GM12878 (cell line): ENCODE measurements around the gene IER3. TPM values are rescaled to one million over a fixed set of nuclear protein-coding genes. Genes with fewer than 3 reads are reported as not detected.

Source experiments
- ATAC-seq: fragments of 200-7000 bp; cut with Tn5 transposase; 3 replicates; pipeline ENCODE4 v1.9.1; 2020; ENCODE audit warnings: mild to moderate bottlenecking, moderate library complexity
- BruUV-seq: library from RNA; stranded (reverse); fragments of 400-500 nt; replicated peaks from 2 replicates; lab custom pipeline; 2021; lab: Mats Ljungman, UMichigan
- CTCF ChIA-PET: fragments of 300-600 bp; sonication (Branson Sonifier 250); formaldehyde crosslinking; extraction: SDS; loops from one replicate; lab custom pipeline; 2021; ENCODE audit warnings: inconsistent platforms; lab: Yijun Ruan, JAX
- POLR2A ChIA-PET: fragments of 350-600 bp; formaldehyde crosslinking; extraction: SDS; loops from one replicate; lab custom pipeline; 2021; ENCODE audit warnings: inconsistent platforms; lab: Charles Lee
- RAD21 ChIA-PET: fragments of 300-600 bp; sonication (Branson Sonifier 250); formaldehyde crosslinking; loops from one replicate; lab custom pipeline; 2023; ENCODE audit warnings: antibody characterized with exemption; ENCODE audit not compliant: unreplicated experiment; lab: Charles Lee
- SMC1A ChIA-PET: fragments of 300-600 bp; sonication (Branson Sonifier 250); formaldehyde crosslinking; loops from one replicate; lab custom pipeline; 2023; ENCODE audit not compliant: unreplicated experiment, uncharacterized antibody; lab: Charles Lee
- DNase-seq: peaks from one replicate; pipeline ENCODE4 v3.0.0-alpha.2; 2011; ENCODE audit warnings: low read depth, low spot score
- FAIRE-seq: peaks from 3 replicates; lab custom pipeline; 2011; peaks lifted over from hg19 to GRCh38; lab: Jason Lieb, UNC
- H2AFZ ChIP-seq: 2 replicates; pipeline ENCODE4 v1.6.0; 2011; ENCODE audit warnings: low read depth, low read length, control low read depth; ENCODE audit not compliant: control insufficient read depth
- H3K27ac ChIP-seq: 2 replicates; pipeline ENCODE4 v1.5.1; 2011; ENCODE audit warnings: control low read depth; ENCODE audit not compliant: control insufficient read depth, insufficient read depth
- H3K27me3 ChIP-seq, 2 experiments: replicated peaks in 1 of 2; 2 replicates each; pipeline versions ENCODE4 v1.6.0 to v1.6.1; 2011; ENCODE audit warnings: low read length in 1 of 2; ENCODE audit not compliant: control insufficient read depth in 2 of 2, insufficient read depth in 2 of 2
- H3K36me3 ChIP-seq, 2 experiments: 2 replicates each; pipeline ENCODE4 v1.5.1; 2011; ENCODE audit warnings: low read length in 1 of 2; ENCODE audit not compliant: control insufficient read depth in 2 of 2, insufficient read depth in 2 of 2
- H3K4me1 ChIP-seq: 2 replicates; pipeline ENCODE4 v1.6.1; 2011; ENCODE audit warnings: mild to moderate bottlenecking, low read length, moderate library complexity, mixed read lengths; ENCODE audit not compliant: control insufficient read depth, insufficient read depth
- H3K4me2 ChIP-seq: 2 replicates; pipeline ENCODE4 v1.6.0; 2011; ENCODE audit warnings: control low read depth; ENCODE audit not compliant: control insufficient read depth, insufficient read depth
- H3K4me3 ChIP-seq: fragments of 200-600 bp; sonication (generic); 2 replicates; pipeline ENCODE4 v1.5.1; 2016
- H3K79me2 ChIP-seq: 2 replicates; pipeline ENCODE4 v1.6.0; 2011; ENCODE audit warnings: low read length; ENCODE audit not compliant: control insufficient read depth, insufficient read depth
- H3K9ac ChIP-seq: 2 replicates; pipeline ENCODE4 v1.8.0; 2011; ENCODE audit warnings: low read length, control low read depth, mixed read lengths; ENCODE audit not compliant: control insufficient read depth, insufficient read depth
- H3K9me3 ChIP-seq: replicated peaks from 3 replicates; pipeline ENCODE4 v1.5.1; 2011; ENCODE audit warnings: mild to moderate bottlenecking, low read length; ENCODE audit not compliant: control insufficient read depth, insufficient read depth
- H4K20me1 ChIP-seq: 2 replicates; pipeline ENCODE4 v1.6.0; 2011; ENCODE audit not compliant: control insufficient read depth, insufficient read depth
- BACH1 ChIP-seq: fragments of 450-650 bp; IDR thresholded peaks from 2 replicates; pipeline ENCODE4 v1.6.1; 2017; ENCODE audit warnings: mild to moderate bottlenecking, borderline replicate concordance
- CEBPB ChIP-seq, 2 experiments: fragments of 150-350 bp in 1 of 2; IDR thresholded peaks; 2 replicates each; pipeline ENCODE4 v1.6.1; 2012 to 2014; ENCODE audit warnings: low read depth in 2 of 2, low read length in 2 of 2, borderline replicate concordance in 1 of 2, inconsistent platforms in 1 of 2
- CREB1 ChIP-seq: IDR thresholded peaks from 2 replicates; pipeline ENCODE4 v1.6.1; 2012; ENCODE audit warnings: low read depth, mild to moderate bottlenecking, inconsistent platforms
- HCFC1 ChIP-seq: fragments of 150-350 bp; IDR thresholded peaks from 2 replicates; pipeline ENCODE4 v1.6.1; 2014; ENCODE audit warnings: low read length
- HDGF ChIP-seq: fragments of 450-650 bp; IDR thresholded peaks from 2 replicates; pipeline ENCODE4 v1.6.1; 2016; ENCODE audit warnings: antibody characterized with exemption
- IRF4 ChIP-seq: IDR thresholded peaks from 2 replicates; pipeline ENCODE4 v1.6.1; 2011; ENCODE audit warnings: low read depth, low read length
- KDM1A ChIP-seq: fragments of 200-600 bp; sonication (generic); IDR thresholded peaks from 2 replicates; pipeline ENCODE4 v1.6.1; 2016; ENCODE audit warnings: borderline replicate concordance
- MYC ChIP-seq: IDR thresholded peaks from 2 replicates; pipeline ENCODE4 v1.6.1; 2011; ENCODE audit warnings: mild to moderate bottlenecking, low read length, moderate library complexity, inconsistent platforms; ENCODE audit not compliant: insufficient read depth, insufficient replicate concordance, insufficient read length, severe bottlenecking
- PAX5 ChIP-seq: IDR thresholded peaks from 2 replicates; pipeline ENCODE4 v1.6.1; 2011; ENCODE audit warnings: low read depth, low read length, borderline replicate concordance
- RAD21 ChIP-seq: IDR thresholded peaks from 2 replicates; pipeline ENCODE4 v1.6.1; 2011; ENCODE audit warnings: mild to moderate bottlenecking, low read depth, low read length, moderate library complexity; ENCODE audit not compliant: insufficient read depth
- RBBP5 ChIP-seq: fragments of 200-600 bp; sonication (generic); conservative IDR thresholded peaks from 2 replicates; pipeline ENCODE4 v1.6.1; 2016
- RUNX3 ChIP-seq: IDR thresholded peaks from 2 replicates; pipeline ENCODE4 v1.6.1; 2012; ENCODE audit warnings: low read length, inconsistent platforms
- SMAD1 ChIP-seq: fragments of 450-650 bp; IDR thresholded peaks from 2 replicates; pipeline ENCODE4 v1.6.1; 2018; ENCODE audit warnings: mild to moderate bottlenecking, low read depth; ENCODE audit not compliant: partially characterized antibody
- SUPT20H ChIP-seq: IDR thresholded peaks from 2 replicates; pipeline ENCODE4 v1.6.1; 2011; ENCODE audit warnings: low read depth, mild to moderate bottlenecking, low read length, moderate library complexity, borderline replicate concordance; ENCODE audit not compliant: control insufficient read depth
- TARDBP ChIP-seq: IDR thresholded peaks from 2 replicates; pipeline ENCODE4 v1.6.1; 2016; ENCODE audit warnings: borderline replicate concordance
- TBL1XR1 ChIP-seq: IDR thresholded peaks from 2 replicates; pipeline ENCODE4 v1.6.1; 2012; ENCODE audit warnings: low read depth, low read length, improper control_type of control experiment
- WGBS: methylation state at CpG from one replicate; pipeline ENCODE4 v1.1.6; 2016; ENCODE audit warnings: low lambda C conversion rate; ENCODE audit not compliant: insufficient replicate concordance, insufficient coverage; ENCODE audit errors: missing lambda C conversion rate; 5-methylcytosine and 5-hydroxymethylcytosine counted together
- in situ Hi-C: fragments of 300-500 bp; cut with MboI; formaldehyde crosslinking; loops from 9 replicates; pipeline ENCODE4 v1.14.3; 2018; ENCODE audit warnings: mixed read lengths
- intact Hi-C: fragments of 100-400 bp; cut with micrococcal nuclease; formaldehyde crosslinking; loops from one replicate; pipeline ENCODE4 v1.14.2; 2022; ENCODE audit not compliant: unreplicated experiment
- polyA plus RNA-seq, 11 experiments: library from polyadenylated mRNA; depleted of rRNA in 4 of 11; unstranded in 6 of 11; stranded (reverse) in 5 of 11; fragments of >200 nt; fragmentation: Nextera tagmentation in 4 of 11; fragmentation: Illumina TruSeq in 1 of 11; extraction: Ambion mirVana in 4 of 11; extraction: Trizol in 1 of 11; gene quantifications; 1 replicate in 1 of 11; 2 replicates in 10 of 11; pipeline versions ENCODE4 v1.2.1 to v1.2.3, GENCODE V29; 2011 to 2016; ENCODE audit warnings: inconsistent platforms in 2 of 11, missing spikeins in 2 of 11, low read depth in 1 of 11
- total RNA-seq, 4 experiments: library from RNA; depleted of rRNA in 3 of 4; stranded (reverse); fragments of >200 nt in 3 of 4; fragmentation: Illumina TruSeq in 1 of 4; extraction: Trizol in 1 of 4; gene quantifications; 2 replicates each; pipeline versions ENCODE4 v1.2.1 to v1.2.3, GENCODE V29; 2013 to 2021
- TF ChIP-seq, protein P1 (sequence below): fragments of 450-650 bp; IDR thresholded peaks from 2 replicates; pipeline ENCODE4 v1.6.1; 2017; ENCODE audit warnings: mild to moderate bottlenecking
- TF ChIP-seq, protein P2 (sequence below): IDR thresholded peaks from 2 replicates; pipeline ENCODE4 v1.6.1; 2011; ENCODE audit warnings: borderline replicate concordance, low read depth, mild to moderate bottlenecking, moderate library complexity, mixed read lengths, low read length; ENCODE audit not compliant: insufficient read depth; ENCODE audit errors: extremely low read length
- TF ChIP-seq, protein P3 (sequence below): fragments of 450-650 bp; IDR thresholded peaks from 2 replicates; pipeline ENCODE4 v1.6.1; 2016; ENCODE audit warnings: mild to moderate bottlenecking, moderate library complexity, borderline replicate concordance

The IER3 gene
- total and polyA plus RNA-seq, 10 of the 15 experiments (the other 5 are each of a cell fraction or from before 2014, with no cell fraction given) = 1.9 to 100 (median 32.3) TPM

DNA sequence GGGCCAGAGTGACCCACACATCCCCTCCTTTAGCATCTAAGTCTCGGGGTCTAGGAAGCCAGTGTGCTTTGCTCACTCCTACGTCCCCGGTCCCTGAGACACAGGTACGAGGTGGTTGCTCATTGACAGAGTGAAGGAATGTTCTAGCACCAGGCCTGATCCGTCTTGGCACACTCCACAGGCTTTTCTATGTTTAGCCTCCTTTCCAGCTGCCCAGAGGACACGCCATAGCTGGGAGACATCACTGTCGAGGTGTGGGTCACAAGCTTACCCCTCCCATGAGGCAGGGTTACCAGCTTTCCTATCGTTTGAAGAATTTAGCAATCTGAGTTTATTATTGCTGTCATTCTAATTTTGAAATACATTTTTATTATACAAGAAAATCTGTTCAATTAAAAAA, 30.4 kb upstream of the IER3 start:
- ATAC-seq (no peak), FAIRE-seq (no peak), DNase-seq (no peak)
- POLR2A ChIA-PET = interaction anchor here (0.5 kb wide), 1 partner anchor 125 kb away, joined by 5 read pairs; no protein-coding TSS in a partner anchor
- Histone ChIP-seq H3K27me3 (no peaks in the 10 kb centered on the region), H3K9ac (no peak overlapping the region), H3K4me2 (no peak overlapping the region), H3K4me3 (no peak overlapping the region), H2AFZ (no peak overlapping the region), H3K79me2 (no peaks in the 10 kb centered on the region), H3K9me3 (no peaks in the 10 kb centered on the region), H3K4me1 (no peaks in the 10 kb centered on the region), H3K27ac (no peak overlapping the region), H3K36me3 (no peaks in the 10 kb centered on the region), H4K20me1 (no peaks in the 10 kb centered on the region)
- intact Hi-C loops (no loop called here), in situ Hi-C loops (no loop called here)
- BruUV-seq = no TSS peak
- TF ChIP-seq HDGF = no peak
- no peak for TF ChIP-seq KDM1A
- no peak for TF ChIP-seq TBL1XR1
- no peak for TF ChIP-seq SUPT20H
- no peak for TF ChIP-seq HCFC1
- no peak for TF ChIP-seq CEBPB (IDR thresholded peaks at IDR 0.05; ENCODE audit: borderline replicate concordance in 1 of 2, low read depth in 2 of 2, low read length in 2 of 2)
- TF ChIP-seq, protein P1, sequence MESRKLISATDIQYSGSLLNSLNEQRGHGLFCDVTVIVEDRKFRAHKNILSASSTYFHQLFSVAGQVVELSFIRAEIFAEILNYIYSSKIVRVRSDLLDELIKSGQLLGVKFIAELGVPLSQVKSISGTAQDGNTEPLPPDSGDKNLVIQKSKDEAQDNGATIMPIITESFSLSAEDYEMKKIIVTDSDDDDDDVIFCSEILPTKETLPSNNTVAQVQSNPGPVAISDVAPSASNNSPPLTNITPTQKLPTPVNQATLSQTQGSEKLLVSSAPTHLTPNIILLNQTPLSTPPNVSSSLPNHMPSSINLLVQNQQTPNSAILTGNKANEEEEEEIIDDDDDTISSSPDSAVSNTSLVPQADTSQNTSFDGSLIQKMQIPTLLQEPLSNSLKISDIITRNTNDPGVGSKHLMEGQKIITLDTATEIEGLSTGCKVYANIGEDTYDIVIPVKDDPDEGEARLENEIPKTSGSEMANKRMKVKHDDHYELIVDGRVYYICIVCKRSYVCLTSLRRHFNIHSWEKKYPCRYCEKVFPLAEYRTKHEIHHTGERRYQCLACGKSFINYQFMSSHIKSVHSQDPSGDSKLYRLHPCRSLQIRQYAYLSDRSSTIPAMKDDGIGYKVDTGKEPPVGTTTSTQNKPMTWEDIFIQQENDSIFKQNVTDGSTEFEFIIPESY = no peak
- no peak for TF ChIP-seq RBBP5
- TF ChIP-seq BACH1 = no peak
- TF ChIP-seq SMAD1 = no peak
- TF ChIP-seq, protein P2, sequence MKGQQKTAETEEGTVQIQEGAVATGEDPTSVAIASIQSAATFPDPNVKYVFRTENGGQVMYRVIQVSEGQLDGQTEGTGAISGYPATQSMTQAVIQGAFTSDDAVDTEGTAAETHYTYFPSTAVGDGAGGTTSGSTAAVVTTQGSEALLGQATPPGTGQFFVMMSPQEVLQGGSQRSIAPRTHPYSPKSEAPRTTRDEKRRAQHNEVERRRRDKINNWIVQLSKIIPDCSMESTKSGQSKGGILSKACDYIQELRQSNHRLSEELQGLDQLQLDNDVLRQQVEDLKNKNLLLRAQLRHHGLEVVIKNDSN = no peak
- TF ChIP-seq CREB1 = no peak
- TF ChIP-seq RUNX3 = no peak
- no peak for TF ChIP-seq PAX5
- TF ChIP-seq, protein P3, sequence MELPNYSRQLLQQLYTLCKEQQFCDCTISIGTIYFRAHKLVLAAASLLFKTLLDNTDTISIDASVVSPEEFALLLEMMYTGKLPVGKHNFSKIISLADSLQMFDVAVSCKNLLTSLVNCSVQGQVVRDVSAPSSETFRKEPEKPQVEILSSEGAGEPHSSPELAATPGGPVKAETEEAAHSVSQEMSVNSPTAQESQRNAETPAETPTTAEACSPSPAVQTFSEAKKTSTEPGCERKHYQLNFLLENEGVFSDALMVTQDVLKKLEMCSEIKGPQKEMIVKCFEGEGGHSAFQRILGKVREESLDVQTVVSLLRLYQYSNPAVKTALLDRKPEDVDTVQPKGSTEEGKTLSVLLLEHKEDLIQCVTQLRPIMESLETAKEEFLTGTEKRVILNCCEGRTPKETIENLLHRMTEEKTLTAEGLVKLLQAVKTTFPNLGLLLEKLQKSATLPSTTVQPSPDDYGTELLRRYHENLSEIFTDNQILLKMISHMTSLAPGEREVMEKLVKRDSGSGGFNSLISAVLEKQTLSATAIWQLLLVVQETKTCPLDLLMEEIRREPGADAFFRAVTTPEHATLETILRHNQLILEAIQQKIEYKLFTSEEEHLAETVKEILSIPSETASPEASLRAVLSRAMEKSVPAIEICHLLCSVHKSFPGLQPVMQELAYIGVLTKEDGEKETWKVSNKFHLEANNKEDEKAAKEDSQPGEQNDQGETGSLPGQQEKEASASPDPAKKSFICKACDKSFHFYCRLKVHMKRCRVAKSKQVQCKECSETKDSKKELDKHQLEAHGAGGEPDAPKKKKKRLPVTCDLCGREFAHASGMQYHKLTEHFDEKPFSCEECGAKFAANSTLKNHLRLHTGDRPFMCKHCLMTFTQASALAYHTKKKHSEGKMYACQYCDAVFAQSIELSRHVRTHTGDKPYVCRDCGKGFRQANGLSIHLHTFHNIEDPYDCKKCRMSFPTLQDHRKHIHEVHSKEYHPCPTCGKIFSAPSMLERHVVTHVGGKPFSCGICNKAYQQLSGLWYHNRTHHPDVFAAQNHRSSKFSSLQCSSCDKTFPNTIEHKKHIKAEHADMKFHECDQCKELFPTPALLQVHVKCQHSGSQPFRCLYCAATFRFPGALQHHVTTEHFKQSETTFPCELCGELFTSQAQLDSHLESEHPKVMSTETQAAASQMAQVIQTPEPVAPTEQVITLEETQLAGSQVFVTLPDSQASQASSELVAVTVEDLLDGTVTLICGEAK = no peak
- TF ChIP-seq MYC = no peak
- TF ChIP-seq IRF4 = no peak
- TF ChIP-seq TARDBP = no peak
- no peak for TF ChIP-seq RAD21
- RAD21 ChIA-PET = no interaction called here
- SMC1A ChIA-PET = interaction anchor here (0.6 to 3.1 kb wide), 5 partner anchors 7 to 42 kb away, joined by 3 to 22 read pairs (median 3); no protein-coding TSS in a partner anchor
- CTCF ChIA-PET = interaction anchor here (1.5 kb wide), 1 partner anchor 47 kb away, joined by 4 read pairs; no protein-coding TSS in a partner anchor
- whole genome bisulfite sequencing = 52% methylated on average over 8 of the region's 8 CpGs
